Muscle layer of colon (tissue), 2 donors: ENCODE results near the gene PGM5.
"Not testable (repeated sequence)": the region's sequence is repeated elsewhere in the genome, so short reads cannot be mapped to it uniquely, and the experiment has no call there.

Experiments used
- H3K27ac ChIP-seq: one replicate; pipeline ENCODE4 v1.7.0; 2013; ENCODE audit warnings: low read depth, mild to moderate bottlenecking, low read length, moderate library complexity
- H3K27me3 ChIP-seq, 2 donors: one replicate each; pipeline ENCODE4 v1.7.0; 2013; ENCODE audit warnings: low read length in 2 of 2, mild to moderate bottlenecking in 2 of 2; ENCODE audit not compliant: insufficient read depth in 2 of 2, control insufficient read depth in 1 of 2
- H3K36me3 ChIP-seq: one replicate; pipeline ENCODE4 v1.7.0; 2013; ENCODE audit warnings: mild to moderate bottlenecking, low read length; ENCODE audit not compliant: insufficient read depth
- H3K4me1 ChIP-seq: one replicate; pipeline ENCODE4 v1.7.0; 2013; ENCODE audit warnings: mild to moderate bottlenecking, low read length; ENCODE audit not compliant: insufficient read depth
- H3K4me3 ChIP-seq, 2 donors: one replicate each; pipeline ENCODE4 v1.7.0; 2013; ENCODE audit warnings: low read length in 2 of 2, low read depth in 1 of 2, mild to moderate bottlenecking in 1 of 2, moderate library complexity in 1 of 2
- H3K9ac ChIP-seq: one replicate; pipeline ENCODE4 v1.7.0; 2013; ENCODE audit warnings: low read length
- H3K9me3 ChIP-seq: one replicate; pipeline ENCODE4 v1.7.0; 2013; ENCODE audit warnings: mild to moderate bottlenecking, low read length
- donor health status: abdominal sarcoma.
- donor health status: Adenocarcinoma of cecum.

Gene PGM5

GRCh38 chr9:68390737-68391136, 34.3 kb downstream of the PGM5 start:
- not testable (repeated sequence) for H3K4me3 ChIP-seq, H3K9me3 ChIP-seq, H3K27me3 ChIP-seq, H3K4me1 ChIP-seq, H3K9ac ChIP-seq, H3K27ac ChIP-seq
- H3K36me3 ChIP-seq: peaks cover 12% of the 10 kb centered on the region

GRCh38 chr9:68396411-68397094, 40.1 kb downstream of the PGM5 start:
- not testable (repeated sequence) for H3K9me3 ChIP-seq, H3K36me3 ChIP-seq, H3K4me1 ChIP-seq, H3K9ac ChIP-seq, H3K27ac ChIP-seq, H3K4me3 ChIP-seq, H3K27me3 ChIP-seq

GRCh38 chr9:68397095-68397423, 40.6 kb downstream of the PGM5 start:
- H3K9me3 ChIP-seq, H3K4me3 ChIP-seq, H3K27ac ChIP-seq, H3K9ac ChIP-seq, H3K27me3 ChIP-seq, H3K36me3 ChIP-seq, H3K4me1 ChIP-seq: not testable (repeated sequence)

GRCh38 chr9:68397796-68398195, 41.4 kb downstream of the PGM5 start:
- not testable (repeated sequence) for H3K9me3 ChIP-seq, H3K27ac ChIP-seq, H3K27me3 ChIP-seq, H3K36me3 ChIP-seq, H3K9ac ChIP-seq, H3K4me1 ChIP-seq, H3K4me3 ChIP-seq

- H3K4me1 ChIP-seq, H3K27ac ChIP-seq, H3K9me3 ChIP-seq, H3K4me3 ChIP-seq, H3K36me3 ChIP-seq, H3K27me3 ChIP-seq, H3K9ac ChIP-seq: not testable (repeated sequence)
Observed at GRCh38 chr9:68398324-68398723, 41.9 kb downstream of the PGM5 start.

- not testable (repeated sequence) for H3K4me3 ChIP-seq, H3K36me3 ChIP-seq, H3K9me3 ChIP-seq, H3K27me3 ChIP-seq, H3K27ac ChIP-seq, H3K9ac ChIP-seq, H3K4me1 ChIP-seq
Observed at GRCh38 chr9:68404421-68405185, 48.2 kb downstream of the PGM5 start.

- not testable (repeated sequence) for H3K4me3 ChIP-seq, H3K36me3 ChIP-seq, H3K27ac ChIP-seq
Observed at GRCh38 chr9:68411865-68412264, 55.5 kb downstream of the PGM5 start.

GRCh38 chr9:68412754-68413153, 56.3 kb downstream of the PGM5 start:
- peaks cover 12% of the 10 kb centered on the region for H3K4me1 ChIP-seq
- not testable (repeated sequence) for H3K4me3 ChIP-seq, H3K9ac ChIP-seq, H3K36me3 ChIP-seq, H3K27me3 ChIP-seq, H3K27ac ChIP-seq, H3K9me3 ChIP-seq

More at GRCh38 chr9:68411865-68412264, 55.5 kb downstream of the PGM5 start:
- H3K9me3 ChIP-seq, H3K9ac ChIP-seq, H3K27me3 ChIP-seq, H3K4me1 ChIP-seq: not testable (repeated sequence)

GRCh38 chr9:68415065-68415464, 58.7 kb downstream of the PGM5 start:
- H3K27me3 ChIP-seq, H3K9ac ChIP-seq, H3K9me3 ChIP-seq, H3K4me3 ChIP-seq, H3K27ac ChIP-seq: not testable (repeated sequence)
- H3K4me1 ChIP-seq: peaks cover 35% of the 10 kb centered on the region
- H3K36me3 ChIP-seq: peaks cover 20% of the 10 kb centered on the region

GRCh38 chr9:68416936-68417564, 60.6 kb downstream of the PGM5 start:
- Histone ChIP-seq H3K27me3 (no peaks in the 10 kb centered on the region), H3K36me3 (peaks cover 27% of the 10 kb centered on the region), H3K9me3 (no peaks in the 10 kb centered on the region), H3K9ac (no peak overlapping the region), H3K4me1 (peaks cover 44% of the 10 kb centered on the region), H3K27ac (peak overlapping the region; percentile 59), H3K4me3 (no peak overlapping the region)

GRCh38 chr9:68417762-68418161, 61.4 kb downstream of the PGM5 start:
- H3K27ac ChIP-seq: peak overlapping the region; percentile 37
- no peak overlapping the region for H3K4me3 ChIP-seq

More at GRCh38 chr9:68417762-68418161, 61.4 kb downstream of the PGM5 start:
- Histone ChIP-seq H3K9me3 (no peaks in the 10 kb centered on the region), H3K27me3 (no peaks in the 10 kb centered on the region), H3K9ac (no peak overlapping the region), H3K4me1 (peaks cover 40% of the 10 kb centered on the region), H3K36me3 (peaks cover 27% of the 10 kb centered on the region)
